Activated naive CD4-positive, alpha-beta T cell treated with anti-CD3 and anti-CD28 coated beads, Interleukin-2, amount 10 ng/mL, durations not matched to agents 7 days and 5 days (primary cell): ENCODE measurements around the gene KCNK1.
"Not testable (repeated sequence)": the region's sequence is repeated elsewhere in the genome, so short reads cannot be mapped to it uniquely, and the experiment has no call there.

Source experiments
- CTCF ChIA-PET: fragments of 350-600 bp; sonication (Branson Sonifier 250); formaldehyde crosslinking; loops from one replicate; lab custom pipeline; 2021; ENCODE audit warnings: antibody characterized with exemption; lab: Charles Lee
- DNase-seq: peaks from one replicate; pipeline ENCODE4 v3.0.0-alpha.2; 2020
- H3K27ac Mint-ChIP-seq: one replicate; pipeline ENCODE4 v1.8.0; 2021; ENCODE audit warnings: mild to moderate bottlenecking, moderate library complexity, mixed read lengths
- H3K27me3 Mint-ChIP-seq: one replicate; pipeline ENCODE4 v1.8.0; 2021; ENCODE audit warnings: mild to moderate bottlenecking, mixed read lengths
- H3K36me3 Mint-ChIP-seq: one replicate; pipeline ENCODE4 v1.8.0; 2021; ENCODE audit warnings: mixed read lengths
- H3K4me1 Mint-ChIP-seq: one replicate; pipeline ENCODE4 v1.8.0; 2021; ENCODE audit warnings: mixed read lengths
- H3K4me3 Mint-ChIP-seq: one replicate; pipeline ENCODE4 v1.8.0; 2021; ENCODE audit warnings: mild to moderate bottlenecking, moderate library complexity, mixed read lengths
- H3K9me3 Mint-ChIP-seq: one replicate; pipeline ENCODE4 v1.8.0; 2021; ENCODE audit warnings: mixed read lengths

The KCNK1 gene

DNA sequence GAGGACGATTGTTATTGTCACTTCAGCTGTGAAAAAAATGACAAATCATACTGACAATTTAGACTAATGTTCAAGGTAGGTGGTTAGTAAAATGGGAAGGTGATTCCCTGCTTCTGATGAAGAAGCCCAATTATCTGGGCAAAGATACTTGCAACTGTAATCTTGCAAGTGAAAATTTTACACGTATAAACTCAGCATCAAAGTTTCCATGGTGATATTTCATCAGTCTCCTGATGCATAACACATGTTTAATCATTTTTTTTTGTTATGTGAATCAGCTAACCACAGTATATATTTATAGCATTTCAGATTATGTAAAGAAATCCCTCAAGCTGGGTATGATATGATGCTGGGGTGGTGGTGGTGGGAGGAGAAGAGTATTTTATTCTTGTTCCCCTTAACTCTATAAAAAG lies 16.4 kb upstream of the KCNK1 start:
- CTCF ChIA-PET: no interaction called here
- peaks cover 9% of the 10 kb centered on the region for H3K4me1 Mint-ChIP-seq
- H3K4me3 Mint-ChIP-seq: no peak overlapping the region
- no peak for DNase-seq
- H3K9me3 Mint-ChIP-seq: no peaks in the 10 kb centered on the region
- H3K36me3 Mint-ChIP-seq: no peaks in the 10 kb centered on the region
- H3K27ac Mint-ChIP-seq: no peak overlapping the region
- no peaks in the 10 kb centered on the region for H3K27me3 Mint-ChIP-seq

- Mint-ChIP-seq H3K36me3 (no peaks in the 10 kb centered on the region), H3K9me3 (no peaks in the 10 kb centered on the region), H3K4me3 (no peak overlapping the region), H3K4me1 (peaks cover 9% of the 10 kb centered on the region), H3K27ac (peak overlapping the region; percentile 3), H3K27me3 (no peaks in the 10 kb centered on the region)
- CTCF ChIA-PET: no interaction called here
- DNase-seq: peak; percentile 24
Observed at GRCh38 chr1:233598891-233599541, 14.9 kb upstream of the KCNK1 start.

GRCh38 chr1:233599542-233600073 lies 14.3 kb upstream of the KCNK1 start:
- CTCF ChIA-PET: no interaction called here
- no peak for DNase-seq
- H3K4me1 Mint-ChIP-seq: peaks cover 9% of the 10 kb centered on the region
- H3K27ac Mint-ChIP-seq: no peak overlapping the region
- H3K4me3 Mint-ChIP-seq: no peak overlapping the region
- H3K27me3 Mint-ChIP-seq: no peaks in the 10 kb centered on the region
- no peaks in the 10 kb centered on the region for H3K9me3 Mint-ChIP-seq
- no peaks in the 10 kb centered on the region for H3K36me3 Mint-ChIP-seq

- Mint-ChIP-seq H3K36me3 (no peaks in the 10 kb centered on the region), H3K9me3 (no peaks in the 10 kb centered on the region), H3K27me3 (no peaks in the 10 kb centered on the region), H3K4me1 (peaks cover 9% of the 10 kb centered on the region), H3K27ac (no peak overlapping the region), H3K4me3 (no peak overlapping the region)
- CTCF ChIA-PET: no interaction called here
- no peak for DNase-seq
Observed at GRCh38 chr1:233600488-233600887, 13.4 kb upstream of the KCNK1 start.

GRCh38 chr1:233603478-233603877 lies 10.4 kb upstream of the KCNK1 start:
- Mint-ChIP-seq H3K27ac (no peak overlapping the region), H3K4me3 (no peak overlapping the region), H3K27me3 (no peaks in the 10 kb centered on the region), H3K36me3 (no peaks in the 10 kb centered on the region), H3K4me1 (peaks cover 9% of the 10 kb centered on the region), H3K9me3 (no peaks in the 10 kb centered on the region)
- CTCF ChIA-PET: no interaction called here
- DNase-seq: no peak

GRCh38 chr1:233605205-233605604 lies 8.7 kb upstream of the KCNK1 start:
- no peak overlapping the region for H3K4me3 Mint-ChIP-seq
- no peaks in the 10 kb centered on the region for H3K4me1 Mint-ChIP-seq
- no peaks in the 10 kb centered on the region for H3K9me3 Mint-ChIP-seq
- no peak for DNase-seq
- peaks cover 5% of the 10 kb centered on the region for H3K27me3 Mint-ChIP-seq
- H3K36me3 Mint-ChIP-seq: no peaks in the 10 kb centered on the region
- no peak overlapping the region for H3K27ac Mint-ChIP-seq
- CTCF ChIA-PET: no interaction called here

DNA sequence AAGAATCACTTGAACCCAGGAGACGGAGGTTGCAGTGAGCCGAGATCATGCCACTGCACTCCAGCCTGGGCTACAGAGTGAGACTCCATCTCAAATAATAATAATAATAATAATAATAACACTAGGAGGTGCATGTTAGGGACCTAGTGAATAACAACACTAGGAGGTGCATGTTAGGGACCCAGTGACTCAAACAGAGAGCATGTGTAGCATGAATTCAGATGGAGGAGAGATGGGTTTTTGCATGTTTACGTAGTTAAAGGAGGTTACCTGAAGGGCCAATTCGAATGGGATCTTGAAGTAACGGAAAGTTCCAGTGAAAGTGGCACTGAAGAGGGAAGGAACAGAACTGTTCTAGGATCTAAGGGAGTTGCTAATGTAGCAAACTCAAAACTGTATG lies 7.1 kb upstream of the KCNK1 start:
- Mint-ChIP-seq H3K27me3 (peaks cover 17% of the 10 kb centered on the region), H3K36me3 (no peaks in the 10 kb centered on the region), H3K4me1 (no peaks in the 10 kb centered on the region), H3K27ac (no peak overlapping the region), H3K4me3 (no peak overlapping the region), H3K9me3 (no peaks in the 10 kb centered on the region)
- CTCF ChIA-PET: no interaction called here
- DNase-seq: no peak

GRCh38 chr1:233607252-233608119 lies 6.4 kb upstream of the KCNK1 start:
- Mint-ChIP-seq H3K27ac (no peak overlapping the region), H3K4me3 (no peak overlapping the region), H3K9me3 (no peaks in the 10 kb centered on the region), H3K27me3 (peaks cover 21% of the 10 kb centered on the region), H3K36me3 (no peaks in the 10 kb centered on the region), H3K4me1 (no peaks in the 10 kb centered on the region)
- DNase-seq: no peak
- CTCF ChIA-PET: no interaction called here

- H3K27me3 Mint-ChIP-seq: peaks cover 34% of the 10 kb centered on the region
- H3K36me3 Mint-ChIP-seq: no peaks in the 10 kb centered on the region
- H3K9me3 Mint-ChIP-seq: no peaks in the 10 kb centered on the region
- CTCF ChIA-PET: no interaction called here
- no peak overlapping the region for H3K27ac Mint-ChIP-seq
- peaks cover 3% of the 10 kb centered on the region for H3K4me1 Mint-ChIP-seq
- H3K4me3 Mint-ChIP-seq: no peak overlapping the region
- no peak for DNase-seq
Observed at GRCh38 chr1:233608988-233609387, 4.9 kb upstream of the KCNK1 start.

GRCh38 chr1:233609926-233610325 lies 4.0 kb upstream of the KCNK1 start:
- Mint-ChIP-seq H3K27ac (peak overlapping the region; percentile 38), H3K27me3 (peaks cover 43% of the 10 kb centered on the region), H3K4me1 (peaks cover 8% of the 10 kb centered on the region), H3K9me3 (no peaks in the 10 kb centered on the region), H3K4me3 (no peak overlapping the region), H3K36me3 (no peaks in the 10 kb centered on the region)
- no peak for DNase-seq
- CTCF ChIA-PET: no interaction called here

DNA sequence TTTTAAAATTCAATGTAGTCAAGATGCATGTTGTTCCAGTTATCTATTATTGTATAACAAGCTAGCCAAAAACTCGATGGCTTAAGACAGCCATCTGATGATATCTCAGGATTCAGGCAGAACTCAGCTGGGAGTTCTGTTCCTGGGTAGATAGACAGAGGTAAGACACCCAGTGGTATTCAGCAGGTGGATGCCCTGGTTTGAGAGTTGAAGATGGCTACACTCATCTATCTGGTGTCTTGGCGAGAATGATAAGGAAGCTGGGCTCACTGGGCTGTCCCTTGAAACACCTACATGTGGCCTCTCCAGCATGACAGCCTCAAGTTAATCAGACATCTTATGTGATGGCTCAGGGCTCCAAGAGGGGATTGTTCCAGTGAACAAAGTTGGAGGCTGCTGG lies 3.3 kb upstream of the KCNK1 start:
- Mint-ChIP-seq H3K27ac (no peak overlapping the region), H3K4me1 (peaks cover 11% of the 10 kb centered on the region), H3K27me3 (peaks cover 50% of the 10 kb centered on the region), H3K4me3 (no peak overlapping the region), H3K36me3 (peaks cover 2% of the 10 kb centered on the region), H3K9me3 (no peaks in the 10 kb centered on the region)
- CTCF ChIA-PET: no interaction called here
- DNase-seq: no peak

DNA sequence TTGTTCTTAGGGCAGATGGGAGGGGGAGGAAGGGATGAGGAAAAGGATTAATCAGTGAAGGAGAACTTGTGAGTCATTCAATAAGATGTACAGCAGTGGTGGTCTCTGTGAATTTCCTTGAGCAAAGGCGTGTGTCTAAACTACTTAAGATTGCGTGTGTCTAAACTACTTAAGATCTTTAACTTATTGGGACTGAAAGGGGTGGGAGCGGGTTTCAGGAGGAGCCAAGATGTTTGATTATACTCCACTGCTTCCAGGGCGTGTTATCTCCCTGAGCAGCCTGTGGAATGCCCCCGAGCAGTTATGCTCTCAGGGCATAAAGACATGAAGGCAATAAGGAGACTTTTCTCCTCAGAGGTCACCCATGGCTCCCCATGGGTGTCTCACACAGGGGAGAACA lies 2.5 kb upstream of the KCNK1 start:
- H3K36me3 Mint-ChIP-seq, H3K4me3 Mint-ChIP-seq, DNase-seq, CTCF ChIA-PET, H3K9me3 Mint-ChIP-seq, H3K27ac Mint-ChIP-seq: not testable (repeated sequence)
- H3K4me1 Mint-ChIP-seq: peaks cover 11% of the 10 kb centered on the region
- H3K27me3 Mint-ChIP-seq: peaks cover 55% of the 10 kb centered on the region

GRCh38 chr1:233614173-233614742 lies 352 bp downstream of the KCNK1 start:
- peaks cover 11% of the 10 kb centered on the region for H3K4me1 Mint-ChIP-seq
- H3K4me3 Mint-ChIP-seq: peak overlapping the region; percentile 63
- CTCF ChIA-PET: no interaction called here
- no peaks in the 10 kb centered on the region for H3K9me3 Mint-ChIP-seq
- H3K27ac Mint-ChIP-seq: no peak overlapping the region
- peaks cover 2% of the 10 kb centered on the region for H3K36me3 Mint-ChIP-seq
- H3K27me3 Mint-ChIP-seq: peaks cover 67% of the 10 kb centered on the region
- no peak for DNase-seq

DNA sequence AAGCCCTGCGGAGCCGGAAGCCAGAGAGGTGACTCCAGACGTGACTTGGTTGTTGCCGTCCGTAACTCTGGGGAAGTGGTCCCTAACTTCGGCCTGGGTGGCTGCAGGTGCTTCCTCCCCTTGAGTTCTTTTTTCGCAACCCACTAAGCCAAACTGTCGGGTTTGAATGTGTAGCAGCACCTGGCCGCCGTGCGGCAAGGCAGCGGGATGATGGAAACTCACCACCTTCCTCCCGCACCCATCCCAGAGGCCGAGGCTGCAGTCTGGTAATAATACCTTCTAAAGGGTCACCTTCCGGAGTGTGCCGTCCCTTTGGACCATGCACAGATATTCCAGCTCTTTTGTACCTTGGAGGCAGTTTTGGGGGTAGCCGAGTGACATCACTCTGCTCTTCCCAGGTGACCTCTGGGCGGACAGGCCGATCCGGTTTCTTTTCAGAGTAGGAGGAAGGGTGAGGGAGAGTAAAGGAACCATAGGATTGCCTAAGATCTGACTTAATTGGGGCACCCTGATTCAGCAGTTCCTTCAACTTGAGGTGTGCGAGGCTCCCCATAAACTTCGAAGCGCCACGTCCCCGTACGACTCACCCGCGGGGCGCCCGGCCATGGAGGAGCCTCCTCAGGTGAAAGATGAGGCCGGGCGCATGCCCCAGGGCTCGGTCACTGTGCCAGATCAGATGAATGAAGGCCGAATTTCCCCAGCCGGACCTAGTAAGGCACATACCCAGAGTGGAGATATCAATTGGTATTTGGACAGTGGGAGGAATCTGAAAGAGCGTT lies 1.0 kb downstream of the KCNK1 start:
- peaks cover 2% of the 10 kb centered on the region for H3K36me3 Mint-ChIP-seq
- peak overlapping the region; percentile 63 for H3K4me3 Mint-ChIP-seq
- H3K9me3 Mint-ChIP-seq: no peaks in the 10 kb centered on the region
- H3K4me1 Mint-ChIP-seq: peaks cover 11% of the 10 kb centered on the region
- CTCF ChIA-PET: no interaction called here
- peaks cover 64% of the 10 kb centered on the region for H3K27me3 Mint-ChIP-seq
- DNase-seq: peak; percentile 29
- no peak overlapping the region for H3K27ac Mint-ChIP-seq
